Fibroblast of skin of scalp (primary cell): ENCODE data around the gene IGFBP6.

ENCODE experiments used
- DNase-seq: peaks from one replicate; pipeline ENCODE4 v3.0.0-alpha.2; 2013

Gene IGFBP6

DNA sequence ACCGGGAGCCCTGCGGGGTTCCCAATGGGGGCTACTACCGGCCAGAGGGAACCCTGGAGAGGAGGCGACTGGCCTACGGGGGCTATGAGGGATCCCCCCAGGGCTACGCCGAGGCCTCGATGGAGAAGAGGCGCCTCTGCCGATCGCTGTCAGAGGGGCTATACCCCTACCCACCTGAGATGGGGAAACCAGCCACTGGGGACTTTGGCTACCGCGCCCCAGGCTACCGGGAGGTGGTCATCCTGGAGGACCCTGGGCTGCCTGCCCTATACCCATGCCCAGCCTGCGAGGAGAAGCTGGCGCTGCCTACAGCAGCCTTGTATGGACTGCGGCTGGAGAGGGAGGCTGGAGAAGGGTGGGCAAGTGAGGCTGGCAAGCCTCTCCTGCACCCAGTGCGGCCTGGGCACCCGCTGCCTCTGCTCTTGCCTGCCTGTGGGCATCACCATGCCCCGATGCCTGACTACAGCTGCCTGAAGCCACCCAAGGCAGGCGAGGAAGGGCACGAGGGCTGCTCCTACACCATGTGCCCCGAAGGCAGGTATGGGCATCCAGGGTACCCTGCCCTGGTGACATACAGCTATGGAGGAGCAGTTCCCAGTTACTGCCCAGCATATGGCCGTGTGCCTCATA, 37.9 kb upstream of the IGFBP6 start:
- DNase-seq, result no peak

GRCh38 chr12:53060064-53060720, 37.3 kb upstream of the IGFBP6 start:
- no peak for DNase-seq

- DNase-seq, result no peak
These were observed 36.7 kb upstream of the IGFBP6 start for GRCh38 chr12:53060721-53061276.

GRCh38 chr12:53061404-53062010, 36.0 kb upstream of the IGFBP6 start:
- no peak for DNase-seq

- no peak for DNase-seq
These were observed 35.2 kb upstream of the IGFBP6 start for GRCh38 chr12:53062011-53062961.

DNA sequence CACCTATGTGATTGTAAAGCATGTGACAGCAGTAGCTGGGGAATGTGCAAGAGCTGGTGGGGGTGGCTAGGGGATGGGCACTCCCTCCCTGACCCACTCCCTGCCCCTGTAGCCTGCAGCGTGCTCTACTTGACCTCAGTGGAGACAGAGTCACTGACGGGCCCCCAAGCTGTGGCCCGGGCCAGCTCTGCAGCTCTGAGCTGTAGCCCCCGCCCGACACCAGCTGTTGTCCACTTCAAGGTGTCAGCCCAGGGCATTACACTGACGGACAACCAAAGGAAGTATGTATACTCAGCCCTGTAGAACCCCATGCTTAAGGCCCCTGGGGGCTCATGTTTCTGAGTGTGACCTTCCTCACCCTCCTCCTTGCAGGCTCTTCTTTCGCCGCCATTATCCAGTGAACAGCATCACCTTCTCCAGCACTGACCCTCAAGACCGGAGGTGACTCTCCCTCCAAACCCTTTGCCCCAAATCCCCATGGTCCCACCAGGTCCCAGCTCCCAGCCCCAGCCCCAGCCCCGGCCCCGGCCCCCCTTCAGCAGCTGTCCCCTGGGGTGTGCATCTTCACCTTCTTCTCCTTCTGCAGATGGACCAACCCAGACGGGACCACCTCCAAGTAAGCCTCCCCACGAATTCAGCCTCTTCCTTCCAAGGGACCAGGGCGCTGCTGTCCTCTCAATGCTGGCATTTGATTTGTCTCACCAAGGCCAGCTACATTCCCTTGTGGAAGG, 34.3 kb upstream of the IGFBP6 start:
- no peak for DNase-seq

- DNase-seq, result peak; percentile 68
These were observed 33.5 kb upstream of the IGFBP6 start for GRCh38 chr12:53063708-53064612.

DNA sequence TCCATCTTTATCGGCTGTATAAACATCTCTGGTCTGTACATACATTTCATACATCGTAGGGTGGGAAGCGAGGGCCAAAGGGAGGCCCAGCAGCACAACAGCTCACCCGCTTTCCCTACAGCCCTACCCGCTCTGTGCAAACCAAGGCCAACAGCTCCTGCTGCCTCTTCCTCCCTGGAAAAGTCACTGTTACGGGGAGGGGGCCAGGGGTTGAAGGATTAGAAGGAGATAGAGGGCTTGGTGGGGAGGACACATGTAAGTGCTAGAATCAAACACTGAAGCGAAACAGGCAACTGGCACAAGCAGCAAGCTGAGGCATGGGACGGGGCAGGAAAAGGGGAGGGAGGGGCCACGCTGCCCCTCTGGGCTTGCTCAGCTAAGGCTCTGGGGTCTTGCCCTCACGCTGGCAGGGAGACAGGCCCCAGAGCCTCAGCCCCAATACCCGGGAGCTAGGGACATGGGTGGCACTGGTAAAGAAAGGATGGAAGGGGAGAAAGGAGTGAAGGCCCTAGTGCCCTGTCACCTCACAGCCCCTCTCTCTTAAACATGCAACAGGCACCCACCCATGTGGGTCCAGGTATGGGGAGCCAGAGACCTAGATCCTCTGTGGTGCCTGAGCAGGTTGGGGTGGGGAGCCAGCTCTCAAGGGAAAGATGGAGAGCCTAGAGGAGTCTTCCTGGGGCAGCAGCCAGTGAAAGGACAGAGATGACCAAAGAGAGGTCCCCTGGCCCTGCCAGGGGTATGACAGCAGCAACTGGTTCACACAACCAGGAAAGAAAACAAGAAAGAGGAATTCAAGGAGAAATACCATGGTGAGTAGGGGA, 32.6 kb upstream of the IGFBP6 start:
- DNase-seq, result no peak

GRCh38 chr12:53065470-53065869, 32.0 kb upstream of the IGFBP6 start:
- no peak for DNase-seq

DNA sequence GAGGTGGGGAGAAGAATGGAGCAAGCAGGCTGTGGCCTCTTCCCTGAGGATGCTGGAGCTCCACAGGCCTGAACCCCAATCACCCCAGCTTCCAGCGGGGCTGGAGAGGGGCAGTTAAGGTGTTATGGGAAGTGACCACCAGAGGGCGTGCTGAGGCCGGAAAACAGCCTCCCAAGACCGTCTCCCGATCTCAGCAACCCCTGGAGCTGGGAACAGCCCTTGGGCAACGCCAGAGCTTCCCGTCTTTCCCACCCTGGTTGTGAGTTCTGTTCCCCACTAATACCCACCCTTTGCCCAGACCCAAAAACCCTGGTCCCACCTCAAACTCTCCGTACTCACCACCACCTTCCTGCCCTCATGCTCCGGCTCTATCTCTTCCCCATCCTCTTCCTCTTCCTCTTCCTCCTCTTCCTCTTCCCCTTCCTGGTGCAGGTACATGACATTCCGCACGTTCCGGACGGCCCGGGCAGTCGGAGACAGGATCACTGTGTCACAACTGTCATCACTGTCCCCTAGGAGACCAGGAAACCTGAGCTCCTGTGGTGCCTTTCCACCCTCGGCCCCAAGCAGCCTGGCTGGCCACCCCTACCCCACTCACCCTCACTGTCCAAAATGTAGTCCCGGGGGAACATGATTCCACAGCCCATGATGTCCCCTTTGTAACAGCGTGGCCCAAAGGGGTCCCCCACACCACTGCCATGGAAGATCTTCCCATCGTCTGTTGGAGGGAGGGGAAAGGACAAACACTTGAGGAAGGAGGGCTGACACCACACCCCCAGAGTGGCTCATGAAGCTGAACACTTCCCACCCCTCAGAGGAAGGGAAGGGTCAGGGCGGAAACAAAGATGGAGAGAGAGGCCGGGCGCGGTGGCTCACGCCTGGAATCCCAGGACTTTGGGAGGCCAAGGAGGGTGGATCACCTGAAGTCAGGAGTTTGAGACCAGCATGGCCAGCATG, 31.2 kb upstream of the IGFBP6 start:
- peak; percentile 84 for DNase-seq

- DNase-seq, result no peak
These were observed 30.1 kb upstream of the IGFBP6 start for GRCh38 chr12:53067074-53067992.

DNA sequence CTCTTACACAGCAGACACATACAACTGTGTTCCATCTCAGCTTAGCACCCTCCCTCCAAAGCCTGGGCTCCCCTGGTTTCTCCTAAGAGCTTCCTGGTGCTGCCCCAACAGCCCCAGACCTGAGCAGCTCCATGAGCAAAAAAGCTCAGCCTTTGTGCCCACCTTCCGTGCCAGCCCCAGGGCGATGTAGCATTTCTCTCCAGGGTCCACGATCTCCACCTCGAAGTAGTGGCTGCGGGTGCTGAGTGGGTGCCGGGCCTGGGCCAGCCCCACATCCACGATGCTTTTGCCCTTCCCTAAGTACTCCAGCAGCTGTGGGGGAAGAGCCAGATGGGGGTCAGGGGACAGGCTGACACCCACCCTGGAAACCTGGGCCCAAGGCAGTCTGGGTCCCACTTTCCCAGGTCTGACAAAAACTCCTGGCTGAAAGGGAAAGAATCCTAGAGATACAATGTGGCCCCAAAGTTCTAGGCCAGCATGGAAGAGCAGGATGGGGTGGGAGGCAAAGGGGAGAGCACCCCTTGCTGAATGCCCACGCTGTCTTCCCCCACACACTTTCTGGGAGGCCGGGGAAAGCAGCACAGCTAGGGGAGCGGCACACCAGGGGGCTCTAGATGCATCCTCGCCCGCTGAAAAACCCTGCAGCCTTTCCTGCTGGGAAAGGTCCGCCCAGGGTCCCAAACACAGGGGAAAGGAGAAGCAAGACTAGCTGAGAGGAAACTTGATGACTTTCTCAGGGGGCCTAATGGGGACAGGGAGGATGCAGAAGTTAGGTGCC, 29.3 kb upstream of the IGFBP6 start:
- no peak for DNase-seq

GRCh38 chr12:53068811-53069585, 28.5 kb upstream of the IGFBP6 start:
- DNase-seq, result no peak

DNA sequence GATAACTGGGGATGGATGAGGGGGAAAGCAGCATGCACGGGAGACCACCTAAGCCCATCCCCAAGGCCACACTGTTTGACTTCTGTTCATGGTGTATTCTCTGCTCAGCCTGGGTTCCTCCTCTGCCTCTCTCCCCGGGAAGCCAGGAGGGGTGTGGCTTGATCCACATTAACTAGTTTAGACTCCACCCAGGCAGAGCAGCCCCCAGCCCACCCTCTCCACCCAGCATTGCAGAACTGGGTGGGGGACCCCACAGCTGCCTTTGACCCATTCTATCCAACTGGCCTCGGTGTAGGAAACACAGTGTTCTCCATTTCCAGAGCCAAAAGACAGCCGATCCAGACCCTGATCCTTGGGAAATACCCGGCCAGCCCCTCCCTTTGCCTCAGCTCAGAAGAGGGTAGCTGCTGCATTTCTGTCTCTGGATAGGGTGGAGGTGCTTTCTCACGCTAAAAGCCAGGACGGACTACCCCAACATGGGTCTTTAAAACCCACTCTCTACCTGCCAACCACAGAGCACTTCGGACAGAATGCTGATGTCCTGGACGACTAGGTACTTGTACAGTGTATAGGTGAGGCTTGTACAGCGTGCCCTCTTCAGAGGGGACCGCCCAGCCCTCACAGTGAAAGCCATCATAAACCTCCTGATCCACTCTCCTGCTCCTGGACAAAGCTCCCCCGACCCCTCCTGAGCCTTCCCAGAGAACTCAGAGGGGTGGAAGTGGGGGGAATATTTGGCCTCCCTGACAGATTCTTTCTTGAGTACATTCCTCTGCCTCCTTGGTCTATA, 27.7 kb upstream of the IGFBP6 start:
- DNase-seq, result no peak

DNA sequence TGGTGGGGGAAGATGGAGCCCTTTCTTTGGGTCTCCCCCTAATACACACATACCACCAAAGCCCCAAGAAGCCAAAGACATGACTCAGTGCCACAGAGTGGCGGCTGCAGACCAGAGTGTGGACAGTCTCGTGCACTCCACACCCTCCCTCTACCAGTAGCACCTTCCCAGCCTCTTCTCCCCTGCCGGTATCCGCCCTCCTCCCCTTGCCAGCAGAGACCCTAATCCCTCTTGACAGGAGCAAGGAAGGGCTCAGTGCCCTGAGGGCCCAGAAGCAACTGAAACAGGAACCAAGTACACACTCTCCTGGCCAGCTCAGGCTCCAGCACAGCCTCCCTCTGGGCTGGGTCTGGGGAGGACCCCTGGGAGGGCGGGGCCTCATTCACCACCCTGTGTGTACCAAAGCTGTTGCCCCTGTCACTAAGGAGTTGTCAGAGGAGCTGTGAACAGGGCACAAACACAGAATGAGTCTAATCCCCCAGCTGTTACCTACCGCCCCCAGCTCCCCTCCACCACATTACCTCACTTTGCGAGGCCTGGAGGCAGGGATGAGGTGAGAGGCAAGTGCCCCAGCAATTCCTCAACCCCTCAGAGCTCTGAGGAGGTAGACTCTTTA, 26.5 kb upstream of the IGFBP6 start:
- DNase-seq, result peak; percentile 66
